Neural cell (in vitro differentiated cells): ENCODE measurements around the gene SOCS3.

ENCODE experiments used
- EZH2 ChIP-seq: fragments of 200-600, 300-800 bp; shearing (Covaris generic), sonication (generic); IDR thresholded peaks from 2 replicates; pipeline ENCODE4 v1.6.1; 2014; ENCODE audit warnings: antibody characterized with exemption, low read length, borderline replicate concordance, mild to moderate bottlenecking; ENCODE audit not compliant: insufficient read depth, poor library complexity, severe bottlenecking
- POLR2AphosphoS5 ChIP-seq: IDR thresholded peaks from 2 replicates; pipeline ENCODE4 v1.6.1; 2012
- RAD21 ChIP-seq: fragments of 450-650 bp; conservative IDR thresholded peaks from 2 replicates; pipeline ENCODE4 v1.6.1; 2014; ENCODE audit warnings: antibody characterized with exemption, mild to moderate bottlenecking, moderate library complexity
- SMC3 ChIP-seq: fragments of 450-650 bp; conservative IDR thresholded peaks from 2 replicates; pipeline ENCODE4 v1.6.1; 2014; ENCODE audit warnings: antibody characterized with exemption, mild to moderate bottlenecking, moderate library complexity; ENCODE audit not compliant: poor library complexity
- TF ChIP-seq, protein P1 (sequence below): IDR thresholded peaks from 2 replicates; pipeline ENCODE4 v1.6.1; 2012; ENCODE audit warnings: borderline replicate concordance
- TF ChIP-seq, protein P2 (sequence below): fragments of 450-650 bp; IDR thresholded peaks from 2 replicates; pipeline ENCODE4 v1.5.1; 2014; ENCODE audit warnings: antibody characterized with exemption, mild to moderate bottlenecking, moderate library complexity; ENCODE audit not compliant: poor library complexity, severe bottlenecking

DNA sequence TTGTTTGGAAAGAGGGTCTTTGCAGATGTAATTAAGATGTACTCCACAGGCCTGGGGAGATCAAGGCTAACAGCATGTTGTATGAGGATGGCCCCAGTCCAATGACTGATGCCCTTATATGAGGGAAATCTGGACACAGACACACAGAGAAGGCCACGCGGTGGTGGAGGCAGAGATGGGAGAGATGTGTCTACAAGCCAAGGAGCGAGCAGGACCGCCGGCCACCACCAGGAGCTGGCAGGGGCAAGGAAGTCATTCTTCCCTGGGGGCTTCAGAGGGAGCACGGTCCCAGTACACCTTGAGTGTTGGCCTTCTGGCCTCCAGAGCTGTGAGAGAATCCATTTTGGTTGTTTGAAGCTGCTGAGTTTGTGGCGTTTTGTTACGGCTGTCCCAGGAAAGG, 14.7 kb downstream of the SOCS3 start:
- TF ChIP-seq, protein P1, sequence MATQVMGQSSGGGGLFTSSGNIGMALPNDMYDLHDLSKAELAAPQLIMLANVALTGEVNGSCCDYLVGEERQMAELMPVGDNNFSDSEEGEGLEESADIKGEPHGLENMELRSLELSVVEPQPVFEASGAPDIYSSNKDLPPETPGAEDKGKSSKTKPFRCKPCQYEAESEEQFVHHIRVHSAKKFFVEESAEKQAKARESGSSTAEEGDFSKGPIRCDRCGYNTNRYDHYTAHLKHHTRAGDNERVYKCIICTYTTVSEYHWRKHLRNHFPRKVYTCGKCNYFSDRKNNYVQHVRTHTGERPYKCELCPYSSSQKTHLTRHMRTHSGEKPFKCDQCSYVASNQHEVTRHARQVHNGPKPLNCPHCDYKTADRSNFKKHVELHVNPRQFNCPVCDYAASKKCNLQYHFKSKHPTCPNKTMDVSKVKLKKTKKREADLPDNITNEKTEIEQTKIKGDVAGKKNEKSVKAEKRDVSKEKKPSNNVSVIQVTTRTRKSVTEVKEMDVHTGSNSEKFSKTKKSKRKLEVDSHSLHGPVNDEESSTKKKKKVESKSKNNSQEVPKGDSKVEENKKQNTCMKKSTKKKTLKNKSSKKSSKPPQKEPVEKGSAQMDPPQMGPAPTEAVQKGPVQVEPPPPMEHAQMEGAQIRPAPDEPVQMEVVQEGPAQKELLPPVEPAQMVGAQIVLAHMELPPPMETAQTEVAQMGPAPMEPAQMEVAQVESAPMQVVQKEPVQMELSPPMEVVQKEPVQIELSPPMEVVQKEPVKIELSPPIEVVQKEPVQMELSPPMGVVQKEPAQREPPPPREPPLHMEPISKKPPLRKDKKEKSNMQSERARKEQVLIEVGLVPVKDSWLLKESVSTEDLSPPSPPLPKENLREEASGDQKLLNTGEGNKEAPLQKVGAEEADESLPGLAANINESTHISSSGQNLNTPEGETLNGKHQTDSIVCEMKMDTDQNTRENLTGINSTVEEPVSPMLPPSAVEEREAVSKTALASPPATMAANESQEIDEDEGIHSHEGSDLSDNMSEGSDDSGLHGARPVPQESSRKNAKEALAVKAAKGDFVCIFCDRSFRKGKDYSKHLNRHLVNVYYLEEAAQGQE, result no peak
- TF ChIP-seq, protein P2, sequence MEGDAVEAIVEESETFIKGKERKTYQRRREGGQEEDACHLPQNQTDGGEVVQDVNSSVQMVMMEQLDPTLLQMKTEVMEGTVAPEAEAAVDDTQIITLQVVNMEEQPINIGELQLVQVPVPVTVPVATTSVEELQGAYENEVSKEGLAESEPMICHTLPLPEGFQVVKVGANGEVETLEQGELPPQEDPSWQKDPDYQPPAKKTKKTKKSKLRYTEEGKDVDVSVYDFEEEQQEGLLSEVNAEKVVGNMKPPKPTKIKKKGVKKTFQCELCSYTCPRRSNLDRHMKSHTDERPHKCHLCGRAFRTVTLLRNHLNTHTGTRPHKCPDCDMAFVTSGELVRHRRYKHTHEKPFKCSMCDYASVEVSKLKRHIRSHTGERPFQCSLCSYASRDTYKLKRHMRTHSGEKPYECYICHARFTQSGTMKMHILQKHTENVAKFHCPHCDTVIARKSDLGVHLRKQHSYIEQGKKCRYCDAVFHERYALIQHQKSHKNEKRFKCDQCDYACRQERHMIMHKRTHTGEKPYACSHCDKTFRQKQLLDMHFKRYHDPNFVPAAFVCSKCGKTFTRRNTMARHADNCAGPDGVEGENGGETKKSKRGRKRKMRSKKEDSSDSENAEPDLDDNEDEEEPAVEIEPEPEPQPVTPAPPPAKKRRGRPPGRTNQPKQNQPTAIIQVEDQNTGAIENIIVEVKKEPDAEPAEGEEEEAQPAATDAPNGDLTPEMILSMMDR, result no peak
- TF ChIP-seq RAD21 (no peak), EZH2 (no peak), POLR2AphosphoS5 (no peak), SMC3 (no peak)
